Fibroblast of skin of scalp (primary cell): ENCODE measurements around the gene PKMYT1.

ENCODE experiments used
- DNase-seq: peaks from one replicate; pipeline ENCODE4 v3.0.0-alpha.2; 2013

PKMYT1 gene

GRCh38 chr16:3017794-3018506 is 37.7 kb upstream of the PKMYT1 start, which contains the start of gene CLDN6:
TSS of gene CLDN6 (minus strand) at chr16:3018183. CDS start at chr16:3016021, 2,162 bp downstream.
- peak; percentile 24 for DNase-seq

GRCh38 chr16:3017344-3017743 is 37.1 kb upstream of the PKMYT1 start:
- no peak for DNase-seq

GRCh38 chr16:3015865-3016521 is 35.7 kb upstream of the PKMYT1 start:
- no peak for DNase-seq

- no peak for DNase-seq
These were observed 34.7 kb upstream of the PKMYT1 start for GRCh38 chr16:3014971-3015370.

GRCh38 chr16:3013998-3014690 is 33.9 kb upstream of the PKMYT1 start:
- DNase-seq = no peak

GRCh38 chr16:3013491-3013951 is 33.3 kb upstream of the PKMYT1 start:
- no peak for DNase-seq

GRCh38 chr16:3012828-3013420 is 32.7 kb upstream of the PKMYT1 start, which contains the start of gene CLDN9:
TSS of gene CLDN9 (plus strand) at chr16:3012923. CDS start at chr16:3013363, 440 bp downstream.
- no peak for DNase-seq

- DNase-seq = no peak
These were observed 32.0 kb upstream of the PKMYT1 start for GRCh38 chr16:3012246-3012645.

GRCh38 chr16:3010510-3010909 is 30.3 kb upstream of the PKMYT1 start:
- no peak for DNase-seq

- DNase-seq = no peak
These were observed 29.5 kb upstream of the PKMYT1 start for GRCh38 chr16:3009568-3010390.

- DNase-seq = no peak
These were observed 28.4 kb upstream of the PKMYT1 start for GRCh38 chr16:3008690-3009037.

GRCh38 chr16:3007957-3008689 is 27.9 kb upstream of the PKMYT1 start:
- no peak for DNase-seq

GRCh38 chr16:3007059-3007956 is 27.1 kb upstream of the PKMYT1 start:
- DNase-seq = no peak

- no peak for DNase-seq
These were observed 24.6 kb upstream of the PKMYT1 start for GRCh38 chr16:3004781-3005284.

GRCh38 chr16:3004319-3004718 is 24.1 kb upstream of the PKMYT1 start:
- no peak for DNase-seq

GRCh38 chr16:3003582-3004270 is 23.5 kb upstream of the PKMYT1 start:
- DNase-seq = peak; percentile 98

- no peak for DNase-seq
These were observed 21.1 kb upstream of the PKMYT1 start for GRCh38 chr16:3001316-3001715.

- DNase-seq = no peak
These were observed 20.3 kb upstream of the PKMYT1 start for GRCh38 chr16:3000540-3000939.

GRCh38 chr16:2999929-3000328 is 19.7 kb upstream of the PKMYT1 start:
- no peak for DNase-seq

- DNase-seq = no peak
These were observed 16.1 kb upstream of the PKMYT1 start for GRCh38 chr16:2996298-2996697.
